Measurements from ENCODE around the gene GADL1.

- no peak for TF ChIP-seq EZH2 (IDR thresholded peaks at IDR 0.05; ENCODE audit: borderline replicate concordance)
- no peak for TF ChIP-seq CTCF (IDR thresholded peaks at IDR 0.05; ENCODE audit: poor library complexity)
- TF ChIP-seq EZH2phosphoT487 (IDR thresholded peaks at IDR 0.05; ENCODE audit: low read depth, severe bottlenecking, unreplicated experiment): no peak
Observed at GRCh38 chr3:30737743-30738499, 156.5 kb downstream of the GADL1 start.

Data from hepatocyte (in vitro differentiated cells).